SIG-M5 (cell line): ENCODE measurements around the gene KCNG2.

ENCODE experiments used
- DNase-seq: peaks from one replicate; lab custom pipeline; 2025; lab: John Stamatoyannopoulos, UW

The KCNG2 gene

GRCh38 chr18:79798999-79799370 lies 1.2 kb downstream of the KCNG2 start:
- DNase-seq: no peak

DNA sequence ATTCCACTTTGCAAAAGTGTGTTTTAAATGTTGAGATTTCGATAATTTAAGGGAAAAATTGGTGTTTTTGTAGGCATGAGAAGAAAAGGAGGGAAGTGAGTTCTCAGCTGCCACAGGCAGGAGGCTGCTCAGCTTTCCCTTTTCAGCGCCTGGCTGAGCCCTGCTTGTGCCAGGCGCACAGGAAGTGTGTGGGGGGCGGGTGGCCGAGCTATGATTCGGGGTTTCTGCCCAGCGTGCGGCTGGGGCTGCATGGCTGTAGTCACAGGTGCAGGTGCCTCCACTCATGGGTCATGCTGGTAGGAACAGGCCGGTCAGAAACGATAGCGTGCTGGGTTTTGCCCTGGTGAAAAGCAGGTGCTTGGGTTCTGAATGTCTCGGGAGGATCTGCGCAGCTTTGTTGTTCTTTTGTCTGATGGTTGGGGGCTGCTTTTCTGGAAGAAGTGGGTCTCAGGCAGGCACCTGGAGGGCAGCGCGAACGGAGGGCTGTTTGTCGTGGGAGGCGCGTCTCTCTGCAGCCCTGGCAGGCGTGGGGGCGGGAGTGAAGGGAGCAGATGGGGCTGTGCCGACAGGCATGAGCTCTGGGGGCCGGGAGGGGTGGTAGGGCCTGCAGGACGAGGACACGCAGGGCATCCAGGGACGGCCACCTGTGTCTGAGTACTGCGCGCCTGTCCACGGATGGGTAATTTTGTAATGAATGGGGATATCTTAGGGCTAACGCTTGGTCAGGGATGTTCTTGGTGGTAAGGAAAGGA lies 2.1 kb downstream of the KCNG2 start:
- DNase-seq: no peak

- DNase-seq: no peak
Measured at GRCh38 chr18:79800371-79801180, 2.8 kb downstream of the KCNG2 start.

- DNase-seq: no peak
Measured at GRCh38 chr18:79801217-79801616, 3.5 kb downstream of the KCNG2 start.

DNA sequence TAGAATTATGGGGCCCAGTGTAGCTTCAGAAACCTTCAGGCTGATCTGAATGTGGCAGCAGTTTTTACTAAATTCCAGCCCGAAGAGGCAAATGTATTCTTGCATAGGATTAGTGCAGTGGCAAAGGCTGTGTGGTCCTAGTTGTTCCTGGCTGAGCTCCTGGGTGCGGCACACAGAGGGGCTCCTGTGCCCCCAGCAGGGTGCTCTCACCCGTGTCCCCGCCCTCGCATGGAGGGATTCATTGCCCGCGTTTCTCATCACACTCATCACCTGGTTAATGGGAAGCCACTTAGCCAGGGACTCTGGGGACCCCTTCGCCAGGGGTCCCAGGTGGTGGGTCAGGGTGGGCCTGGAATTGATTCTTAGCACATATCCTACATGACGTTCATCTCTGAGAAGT lies 3.9 kb downstream of the KCNG2 start:
- DNase-seq: no peak

- no peak for DNase-seq
Measured at GRCh38 chr18:79802298-79802697, 4.6 kb downstream of the KCNG2 start.

- no peak for DNase-seq
Measured at GRCh38 chr18:79803611-79804051, 5.9 kb downstream of the KCNG2 start.

- DNase-seq: no peak
Measured at GRCh38 chr18:79804130-79804787, 6.5 kb downstream of the KCNG2 start.

- no peak for DNase-seq
Measured at GRCh38 chr18:79805211-79805887, 7.6 kb downstream of the KCNG2 start.

- no peak for DNase-seq
Measured at GRCh38 chr18:79805926-79806487, 8.3 kb downstream of the KCNG2 start.

GRCh38 chr18:79806976-79807841 lies 9.5 kb downstream of the KCNG2 start:
- no peak for DNase-seq

DNA sequence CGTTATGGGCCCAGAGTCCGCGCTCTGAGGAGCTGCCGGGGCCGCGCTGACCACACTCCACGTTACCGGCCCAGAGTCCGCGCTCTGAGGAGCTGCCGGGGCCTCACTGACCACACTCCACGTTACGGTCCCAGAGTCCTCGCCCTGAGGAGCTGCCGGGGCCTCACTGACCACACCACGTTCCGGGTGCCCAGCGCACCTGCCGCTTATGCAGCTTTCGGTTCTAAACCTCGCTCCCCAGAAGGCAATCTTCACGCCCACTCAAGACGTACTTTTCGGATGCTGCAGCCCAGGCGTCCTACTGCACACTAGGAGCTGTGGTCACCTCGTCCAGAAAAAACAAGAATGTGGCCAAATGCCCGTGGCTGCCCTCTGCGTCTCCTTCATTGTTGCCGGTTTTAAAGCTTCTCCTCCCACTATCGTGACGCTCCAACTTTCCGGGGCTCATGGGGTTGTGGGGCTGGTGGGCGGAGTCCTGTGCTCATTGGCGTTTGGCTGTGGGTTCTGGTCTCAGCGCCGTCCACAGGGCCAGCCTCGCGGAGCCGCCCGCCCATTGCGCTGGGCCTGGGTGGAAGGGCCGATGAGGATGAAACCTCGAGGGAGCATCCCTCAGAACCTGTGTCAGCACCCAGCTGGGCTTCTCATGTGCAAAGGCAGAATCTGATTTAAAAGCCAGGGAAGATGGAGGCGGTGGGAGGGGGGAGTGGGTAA lies 11.9 kb downstream of the KCNG2 start:
- DNase-seq: no peak

GRCh38 chr18:79812052-79812451 lies 14.3 kb downstream of the KCNG2 start:
- DNase-seq: no peak

GRCh38 chr18:79814373-79814772 lies 16.6 kb downstream of the KCNG2 start:
- DNase-seq: no peak

- no peak for DNase-seq
Measured at GRCh38 chr18:79815657-79816056, 17.9 kb downstream of the KCNG2 start.

- no peak for DNase-seq
Measured at GRCh38 chr18:79816092-79816491, 18.4 kb downstream of the KCNG2 start.

DNA sequence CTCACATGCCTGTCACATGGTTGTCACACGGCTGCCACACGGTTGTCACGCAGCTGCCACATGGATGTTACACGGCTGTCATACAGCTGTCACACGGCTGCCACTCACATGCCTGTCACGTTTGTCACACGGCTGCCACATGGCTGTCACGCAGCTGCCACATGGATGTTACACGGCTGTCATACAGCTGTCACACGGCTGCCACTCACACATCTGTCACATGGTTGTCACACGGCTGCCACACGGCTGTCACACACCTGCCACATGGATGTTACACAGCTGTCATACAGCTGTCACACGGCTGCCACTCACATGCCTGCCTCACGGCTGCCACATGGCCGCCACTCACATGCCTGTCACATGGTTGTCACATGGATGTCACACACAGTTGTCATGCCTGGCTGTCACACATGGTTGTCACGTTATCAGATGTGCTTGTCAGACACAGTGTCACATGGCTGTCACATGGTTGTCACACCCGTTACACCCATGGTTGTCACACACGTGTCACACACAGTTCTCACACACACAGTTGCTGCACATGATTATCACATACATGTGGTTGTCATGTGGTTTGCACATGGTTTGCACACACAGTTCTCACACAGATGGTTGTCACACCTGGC lies 19.4 kb downstream of the KCNG2 start:
- no peak for DNase-seq

DNA sequence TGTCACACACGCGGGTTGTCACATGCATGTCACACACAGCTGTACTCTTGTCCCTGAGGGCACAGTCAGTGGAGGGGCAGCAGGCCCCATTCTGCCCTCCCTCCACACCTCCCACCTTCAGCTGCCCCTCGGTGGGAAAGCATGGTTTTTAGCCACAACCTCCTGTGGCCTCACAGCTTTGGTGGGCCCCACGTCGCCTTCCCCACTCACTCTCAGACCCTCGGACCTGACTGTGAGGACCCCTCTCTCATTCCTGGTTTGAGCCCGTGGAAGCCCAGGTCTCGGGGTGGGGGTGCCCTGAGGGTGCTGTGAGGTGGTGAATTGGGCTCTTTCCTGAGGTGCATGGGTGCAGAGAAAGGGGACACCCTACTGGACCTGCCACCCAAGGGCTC lies 19.9 kb downstream of the KCNG2 start:
- no peak for DNase-seq

DNA sequence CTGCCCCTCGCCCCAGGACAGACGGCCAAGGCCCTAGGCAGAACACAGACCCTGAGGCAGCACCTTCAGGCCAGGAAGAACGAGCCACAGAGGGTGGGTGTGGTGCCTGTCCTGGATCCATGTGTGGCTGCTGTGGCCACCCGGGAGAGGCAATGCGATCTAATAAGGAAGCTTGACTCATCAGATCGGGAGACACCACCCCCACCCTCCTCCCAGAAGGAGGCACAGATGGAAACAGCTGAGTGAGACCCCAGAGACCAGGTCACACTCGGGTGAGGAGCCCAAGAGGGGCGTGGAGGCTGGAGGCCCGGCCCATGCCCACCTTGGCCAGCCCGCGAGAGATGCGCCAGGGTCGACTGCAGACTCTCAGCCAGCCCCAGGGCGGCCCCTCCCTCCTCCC lies 20.3 kb downstream of the KCNG2 start:
- DNase-seq: no peak

DNA sequence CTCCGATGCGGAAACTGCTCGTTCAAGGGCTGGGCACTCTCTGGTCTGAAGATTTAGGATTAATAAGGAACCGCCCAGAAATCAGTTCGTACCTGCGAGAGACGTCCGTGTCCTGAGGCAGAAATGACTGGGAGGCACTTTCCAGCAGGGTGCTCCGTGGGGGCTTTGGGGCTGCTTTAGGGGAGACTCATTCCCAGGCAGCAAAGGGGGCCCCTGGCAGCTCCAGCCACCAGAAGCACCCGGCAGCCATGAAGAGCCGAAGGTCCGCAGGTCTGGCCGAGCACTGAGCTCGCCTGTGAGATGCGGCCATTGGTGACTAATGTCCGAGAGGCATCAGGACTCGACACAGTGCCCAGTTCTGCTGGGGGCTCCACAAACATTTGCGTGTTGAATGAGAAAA lies 20.9 kb downstream of the KCNG2 start:
- no peak for DNase-seq
